HG03558 (cell line): ENCODE results near the gene IL10RB.

Experiments
- ATAC-seq: cut with Tn5 transposase; IDR thresholded peaks from one replicate; pipeline ENCODE4 v1.9.1; 2021; ENCODE audit warnings: moderate number of reproducible peaks; ENCODE audit not compliant: unreplicated experiment; ENCODE audit errors: extremely low read depth

Gene IL10RB

GRCh38 chr21:33324291-33325221 lies 58.4 kb downstream of the IL10RB start, which contains the start of gene IFNAR1:
TSS of gene IFNAR1 (plus strand) at chr21:33324970. CDS start at chr21:33325056, 86 bp downstream.
- peak; percentile 47 for ATAC-seq

- no peak for ATAC-seq
Observed at GRCh38 chr21:33325222-33326067, 59.3 kb downstream of the IL10RB start.

GRCh38 chr21:33327326-33327725 lies 61.2 kb downstream of the IL10RB start:
- no peak for ATAC-seq

- ATAC-seq, result no peak
Observed at GRCh38 chr21:33327792-33328433, 61.7 kb downstream of the IL10RB start.

GRCh38 chr21:33330726-33331125 lies 64.6 kb downstream of the IL10RB start:
- no peak for ATAC-seq

- ATAC-seq, result no peak
Observed at GRCh38 chr21:33332143-33332542, 66.0 kb downstream of the IL10RB start.

GRCh38 chr21:33334191-33334590 lies 68.0 kb downstream of the IL10RB start:
- no peak for ATAC-seq

GRCh38 chr21:33334824-33335223 lies 68.7 kb downstream of the IL10RB start:
- ATAC-seq, result no peak

GRCh38 chr21:33339135-33339534 lies 73.0 kb downstream of the IL10RB start:
- ATAC-seq, result no peak

- ATAC-seq, result no peak
Observed at GRCh38 chr21:33339918-33340317, 73.8 kb downstream of the IL10RB start.

GRCh38 chr21:33345751-33346238 lies 79.6 kb downstream of the IL10RB start:
- no peak for ATAC-seq
